Measurements from ENCODE around the gene SDHAF3. TPM values are rescaled to one million over a fixed set of nuclear protein-coding genes. Genes with fewer than 3 reads are reported as not detected.

The SDHAF3 gene
- total RNA-seq, 1 donor, result 5.9 TPM

- Histone ChIP-seq H3K9me3 (ENCODE audit: low read depth, low read length) (no peaks in the 10 kb centered on the region), H3K27me3 (ENCODE audit: insufficient read depth, low read length) (no peaks in the 10 kb centered on the region), H3K4me3 (ENCODE audit: low read length) (no peak overlapping the region), H3K4me1 (ENCODE audit: insufficient read depth, low read length) (no peaks in the 10 kb centered on the region)
Observed at GRCh38 chr7:97226541-97226940, 109.0 kb downstream of the SDHAF3 start.

Other genes with a start within 250 kb of the SDHAF3 start
- not detected for gene DLX6, start 112.1 kb upstream of the SDHAF3 start, total RNA-seq
- gene DLX5, start 92.9 kb upstream of the SDHAF3 start, total RNA-seq, result not detected